Activated T-cell treated with anti-CD3 and anti-CD28 coated beads, Interleukin-2, amount 50 U/mL, for 24 hours (primary cell): ENCODE data around the gene ST6GALNAC5.

Source experiments
- DNase-seq: peaks from one replicate; pipeline ENCODE4 v3.0.0-alpha.2; 2020
- H3K27ac Mint-ChIP-seq: 2 replicates; pipeline ENCODE4 v1.8.0; 2020; ENCODE audit warnings: mild to moderate bottlenecking, mixed read lengths
- H3K27me3 Mint-ChIP-seq: 2 replicates; pipeline ENCODE4 v1.8.0; 2020; ENCODE audit warnings: mixed read lengths
- H3K36me3 Mint-ChIP-seq: 2 replicates; pipeline ENCODE4 v1.8.0; 2020; ENCODE audit warnings: low read depth, mixed read lengths
- H3K4me1 Mint-ChIP-seq: 2 replicates; pipeline ENCODE4 v1.8.0; 2020; ENCODE audit warnings: low read depth, mixed read lengths
- H3K4me3 Mint-ChIP-seq: 2 replicates; pipeline ENCODE4 v1.8.0; 2020; ENCODE audit warnings: mild to moderate bottlenecking, moderate library complexity, mixed read lengths
- H3K9me3 Mint-ChIP-seq: 2 replicates; pipeline ENCODE4 v1.8.0; 2020; ENCODE audit warnings: mixed read lengths

Gene ST6GALNAC5

DNA sequence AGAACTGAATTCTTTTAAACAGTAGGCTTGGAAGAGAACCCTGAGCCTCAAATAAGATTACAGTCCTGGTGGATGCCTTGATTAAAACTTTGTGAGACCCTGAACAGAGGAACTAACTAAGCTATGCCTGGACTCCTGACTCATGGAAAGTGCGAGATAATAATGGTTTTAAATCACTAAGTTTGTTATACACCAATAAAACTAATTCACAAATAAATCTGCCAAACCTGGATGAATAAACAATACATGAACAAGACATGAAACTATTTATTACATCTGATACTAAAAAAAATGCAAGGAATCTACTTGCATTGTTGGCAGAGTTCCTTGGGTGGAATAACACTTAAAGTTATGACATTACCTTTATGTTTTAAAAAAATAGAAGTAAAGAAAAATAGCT, 233.6 kb downstream of the ST6GALNAC5 start:
- Mint-ChIP-seq H3K27ac (no peak overlapping the region), H3K4me3 (no peak overlapping the region), H3K9me3 (peaks cover 4% of the 10 kb centered on the region), H3K36me3 (peaks cover 32% of the 10 kb centered on the region), H3K4me1 (no peaks in the 10 kb centered on the region), H3K27me3 (no peaks in the 10 kb centered on the region)
- no peak for DNase-seq

GRCh38 chr1:77103486-77103885, 236.2 kb downstream of the ST6GALNAC5 start:
- Mint-ChIP-seq H3K27ac (no peak overlapping the region), H3K36me3 (peaks cover 20% of the 10 kb centered on the region), H3K9me3 (no peaks in the 10 kb centered on the region), H3K4me3 (no peak overlapping the region), H3K4me1 (no peaks in the 10 kb centered on the region), H3K27me3 (no peaks in the 10 kb centered on the region)
- no peak for DNase-seq

DNA sequence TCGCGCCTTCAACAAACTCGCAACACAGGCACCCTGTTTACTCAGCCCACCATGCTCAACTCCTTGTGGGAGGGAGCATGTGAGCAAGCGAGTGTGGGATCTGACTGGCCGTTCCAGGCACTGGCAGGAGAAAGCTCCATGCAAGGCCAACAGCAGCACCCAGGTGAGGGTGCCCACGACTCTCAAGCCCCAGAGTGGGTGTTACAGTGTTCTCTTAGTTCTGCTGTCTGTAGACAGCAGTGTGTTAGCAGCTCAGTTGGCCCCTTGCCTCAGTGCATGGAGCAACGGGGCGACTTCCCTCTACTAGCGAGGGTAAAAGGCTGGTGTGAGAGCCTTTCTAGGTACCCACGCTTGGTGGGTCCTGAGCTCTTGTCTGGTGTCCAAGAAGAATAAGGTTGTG, 237.4 kb downstream of the ST6GALNAC5 start:
- DNase-seq = no peak

More for the DNA sequence above, 237.4 kb downstream of the ST6GALNAC5 start:
- H3K27me3 Mint-ChIP-seq = no peaks in the 10 kb centered on the region
- no peaks in the 10 kb centered on the region for H3K4me1 Mint-ChIP-seq
- no peaks in the 10 kb centered on the region for H3K9me3 Mint-ChIP-seq
- peaks cover 29% of the 10 kb centered on the region for H3K36me3 Mint-ChIP-seq
- no peak overlapping the region for H3K27ac Mint-ChIP-seq
- H3K4me3 Mint-ChIP-seq = no peak overlapping the region
